Subcutaneous abdominal adipose tissue (tissue), 5 donors: ENCODE results near the gene ZNF556.
"Not testable (repeated sequence)": the region's sequence is repeated elsewhere in the genome, so short reads cannot be mapped to it uniquely, and the experiment has no call there.

Experiments
- H3K27ac ChIP-seq: one replicate; pipeline ENCODE4 v1.7.0; 2013; ENCODE audit warnings: low read depth, mild to moderate bottlenecking, inconsistent platforms, low read length, moderate library complexity
- H3K27me3 ChIP-seq, 5 donors: one replicate each; pipeline ENCODE4 v1.7.0; 2013; ENCODE audit warnings: low read length in 5 of 5, inconsistent platforms in 1 of 5; ENCODE audit not compliant: control insufficient read depth in 5 of 5, insufficient read depth in 4 of 5
- H3K36me3 ChIP-seq, 5 donors: one replicate each; pipeline ENCODE4 v1.7.0; 2013; ENCODE audit warnings: low read length in 5 of 5; ENCODE audit not compliant: control insufficient read depth in 5 of 5, insufficient read depth in 5 of 5
- H3K4me1 ChIP-seq, 5 donors: one replicate each; pipeline ENCODE4 v1.7.0; 2013; ENCODE audit warnings: low read length in 5 of 5, mild to moderate bottlenecking in 3 of 5, moderate library complexity in 1 of 5; ENCODE audit not compliant: control insufficient read depth in 5 of 5, insufficient read depth in 5 of 5
- H3K4me3 ChIP-seq, 5 donors: one replicate each; pipeline ENCODE4 v1.7.0; 2013; ENCODE audit warnings: low read length in 5 of 5, low read depth in 1 of 5
- H3K9ac ChIP-seq, 5 donors: one replicate each; pipeline ENCODE4 v1.7.0; 2013; ENCODE audit warnings: low read length in 5 of 5, mild to moderate bottlenecking in 4 of 5, moderate library complexity in 3 of 5
- H3K9me3 ChIP-seq, 5 donors: one replicate each; pipeline ENCODE4 v1.7.0; 2013; ENCODE audit warnings: low read length in 5 of 5; ENCODE audit not compliant: control insufficient read depth in 5 of 5
- donor health status: healthy.
- donor health status: healthy.
- donor health status: healthy.
- donor health status: healthy.
- donor health status: healthy.

The ZNF556 gene

GRCh38 chr19:2877398-2878331 lies 10.5 kb downstream of the ZNF556 start:
- Histone ChIP-seq H3K36me3 (no peaks in the 10 kb centered on the region), H3K4me3 (peak overlapping the region in 3 of 5 donors; percentile 1 to 18 (median 12)), H3K9me3 (peaks cover 8 to 23% (median 15%) of the 10 kb centered on the region in 5 donors), H3K27me3 (peaks cover 0 to 7% (median 0%) of the 10 kb centered on the region in 5 donors), H3K4me1 (peaks cover 0 to 10% (median 0%) of the 10 kb centered on the region in 5 donors), H3K9ac (peak overlapping the region in 1 of 5 donors; percentile 97), H3K27ac (no peak overlapping the region)

GRCh38 chr19:2883686-2884439 lies 16.7 kb downstream of the ZNF556 start:
- Histone ChIP-seq H3K9me3 (peaks cover 0 to 2% (median 0%) of the 10 kb centered on the region in 5 donors), H3K27me3 (peaks cover 0 to 3% (median 0%) of the 10 kb centered on the region in 5 donors), H3K4me3 (no peak overlapping the region), H3K4me1 (peaks cover 0 to 15% (median 7%) of the 10 kb centered on the region in 5 donors), H3K27ac (no peak overlapping the region), H3K36me3 (no peaks in the 10 kb centered on the region), H3K9ac (no peak overlapping the region)

GRCh38 chr19:2885736-2886135 lies 18.6 kb downstream of the ZNF556 start:
- Histone ChIP-seq H3K4me3 (no peak overlapping the region), H3K4me1 (peaks cover 0 to 18% (median 7%) of the 10 kb centered on the region in 5 donors), H3K36me3 (no peaks in the 10 kb centered on the region), H3K27me3 (peaks cover 0 to 3% (median 0%) of the 10 kb centered on the region in 5 donors), H3K9me3 (no peaks in the 10 kb centered on the region), H3K27ac (no peak overlapping the region), H3K9ac (no peak overlapping the region)

GRCh38 chr19:2887391-2887914 lies 20.3 kb downstream of the ZNF556 start:
- Histone ChIP-seq H3K36me3 (no peaks in the 10 kb centered on the region), H3K4me3 (no peak overlapping the region), H3K4me1 (peaks cover 0 to 18% (median 7%) of the 10 kb centered on the region in 5 donors), H3K9ac (no peak overlapping the region), H3K27me3 (peaks cover 0 to 3% (median 0%) of the 10 kb centered on the region in 5 donors), H3K9me3 (no peaks in the 10 kb centered on the region), H3K27ac (no peak overlapping the region)

GRCh38 chr19:2888731-2889224 lies 21.6 kb downstream of the ZNF556 start:
- Histone ChIP-seq H3K4me1 (peaks cover 0 to 18% (median 7%) of the 10 kb centered on the region in 5 donors), H3K9ac (peak overlapping the region in 3 of 5 donors; percentile 31 to 42 (median 37)), H3K9me3 (no peaks in the 10 kb centered on the region), H3K27me3 (peaks cover 0 to 3% (median 0%) of the 10 kb centered on the region in 5 donors), H3K27ac (no peak overlapping the region), H3K36me3 (no peaks in the 10 kb centered on the region), H3K4me3 (peak overlapping the region; percentile 40 to 65 (median 59))

GRCh38 chr19:2890531-2890930 lies 23.4 kb downstream of the ZNF556 start:
- not testable (repeated sequence) for H3K27ac ChIP-seq

GRCh38 chr19:2896694-2897093 lies 29.6 kb downstream of the ZNF556 start:
- Histone ChIP-seq H3K9ac (peak overlapping the region in 1 of 5 donors; percentile 82), H3K27ac (no peak overlapping the region), H3K4me3 (peak overlapping the region in 2 of 5 donors; percentile 5 to 7), H3K27me3 (no peaks in the 10 kb centered on the region), H3K4me1 (peaks cover 4 to 10% (median 9%) of the 10 kb centered on the region in 5 donors), H3K9me3 (peaks cover 2 to 12% (median 9%) of the 10 kb centered on the region in 5 donors), H3K36me3 (no peaks in the 10 kb centered on the region)

More at GRCh38 chr19:2890531-2890930, 23.4 kb downstream of the ZNF556 start:
- H3K9me3 ChIP-seq, H3K27me3 ChIP-seq, H3K9ac ChIP-seq, H3K36me3 ChIP-seq, H3K4me3 ChIP-seq: not testable (repeated sequence)
- peaks cover 0 to 18% (median 7%) of the 10 kb centered on the region in 5 donors for H3K4me1 ChIP-seq

- Histone ChIP-seq H3K27me3 (no peaks in the 10 kb centered on the region), H3K36me3 (no peaks in the 10 kb centered on the region), H3K9ac (peak within 1 kb of the TSS in 4 of 5 donors; percentile 68 to 83 (median 78)), H3K9me3 (peaks cover 2 to 12% (median 9%) of the 10 kb centered on the region in 5 donors), H3K4me1 (peaks cover 4 to 16% (median 10%) of the 10 kb centered on the region in 5 donors), H3K4me3 (peak within 1 kb of the TSS; percentile 72 to 90 (median 85)), H3K27ac (peak within 1 kb of the TSS; percentile 74)
Observed at GRCh38 chr19:2900296-2901252, 33.4 kb downstream of the ZNF556 start, which contains the start of gene ZNF57. Gene ZNF57 (plus strand): TSS chr19:2900928. CDS start chr19:2901046, 118 bp downstream.
